ENCODE data around the gene TACC3.

- no peak for TF ChIP-seq SAP30 (IDR thresholded peaks at IDR 0.05; ENCODE audit: insufficient read depth, insufficient replicate concordance, low read length)
- TF ChIP-seq SRF (IDR thresholded peaks at IDR 0.05; ENCODE audit: low read depth, low read length), result no peak
- TF ChIP-seq SUZ12 (IDR thresholded peaks at IDR 0.05; ENCODE audit: low read length), result no peak
- no peak for TF ChIP-seq KDM5A (IDR thresholded peaks at IDR 0.05; ENCODE audit: low read length)
- TF ChIP-seq, protein P1, sequence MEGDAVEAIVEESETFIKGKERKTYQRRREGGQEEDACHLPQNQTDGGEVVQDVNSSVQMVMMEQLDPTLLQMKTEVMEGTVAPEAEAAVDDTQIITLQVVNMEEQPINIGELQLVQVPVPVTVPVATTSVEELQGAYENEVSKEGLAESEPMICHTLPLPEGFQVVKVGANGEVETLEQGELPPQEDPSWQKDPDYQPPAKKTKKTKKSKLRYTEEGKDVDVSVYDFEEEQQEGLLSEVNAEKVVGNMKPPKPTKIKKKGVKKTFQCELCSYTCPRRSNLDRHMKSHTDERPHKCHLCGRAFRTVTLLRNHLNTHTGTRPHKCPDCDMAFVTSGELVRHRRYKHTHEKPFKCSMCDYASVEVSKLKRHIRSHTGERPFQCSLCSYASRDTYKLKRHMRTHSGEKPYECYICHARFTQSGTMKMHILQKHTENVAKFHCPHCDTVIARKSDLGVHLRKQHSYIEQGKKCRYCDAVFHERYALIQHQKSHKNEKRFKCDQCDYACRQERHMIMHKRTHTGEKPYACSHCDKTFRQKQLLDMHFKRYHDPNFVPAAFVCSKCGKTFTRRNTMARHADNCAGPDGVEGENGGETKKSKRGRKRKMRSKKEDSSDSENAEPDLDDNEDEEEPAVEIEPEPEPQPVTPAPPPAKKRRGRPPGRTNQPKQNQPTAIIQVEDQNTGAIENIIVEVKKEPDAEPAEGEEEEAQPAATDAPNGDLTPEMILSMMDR (IDR thresholded peaks at IDR 0.05; ENCODE audit: control extremely low read depth in 1 of 3, insufficient read depth in 1 of 3, low read depth in 1 of 3, low read length in 3 of 3), result no peak
- TF ChIP-seq SIX5 (IDR thresholded peaks at IDR 0.05; ENCODE audit: low read depth, low read length), result no peak
- TF ChIP-seq EZH2 (IDR thresholded peaks at IDR 0.05; ENCODE audit: low read depth, low read length, severe bottlenecking), result no peak
- TF ChIP-seq EGR1 (IDR thresholded peaks at IDR 0.05; ENCODE audit: borderline replicate concordance, low read depth, low read length), result no peak
- TF ChIP-seq POLR2A (IDR thresholded peaks at IDR 0.05; ENCODE audit: control extremely low read depth in 1 of 2, low read depth in 2 of 2, low read length in 2 of 2), result no peak
- TF ChIP-seq HDAC2 (IDR thresholded peaks at IDR 0.05; ENCODE audit: borderline replicate concordance in 1 of 2, low read depth in 2 of 2, low read length in 2 of 2), result no peak
- no peak for TF ChIP-seq MAX (IDR thresholded peaks at IDR 0.05)
- TF ChIP-seq SP2 (IDR thresholded peaks at IDR 0.05; ENCODE audit: low read length), result no peak
- no peak for TF ChIP-seq SP1 (IDR thresholded peaks at IDR 0.05; ENCODE audit: low read depth, low read length)
- no peak for TF ChIP-seq JUND (IDR thresholded peaks at IDR 0.05; ENCODE audit: low read length)
Observed at GRCh38 chr4:1732911-1733310, 11.6 kb downstream of the TACC3 start.
